Mononuclear cell (primary cell): ENCODE measurements around the gene USP35. TPM values are rescaled to one million over a fixed set of nuclear protein-coding genes. Genes with fewer than 3 reads are reported as not detected.

ENCODE experiments used
- total RNA-seq: library from RNA; depleted of rRNA; stranded (reverse); fragments of >200 nt; gene quantifications from one replicate; pipeline ENCODE4 v1.2.3, GENCODE V29; 2012

The USP35 gene
- total RNA-seq, 1 donor, result 6.0 TPM

Other genes starting within 250 kb of the USP35 start
- gene INTS4, start 194.3 kb upstream of the USP35 start, total RNA-seq, result 63.8 TPM
- not detected for gene KCTD14, start 165.6 kb upstream of the USP35 start, total RNA-seq
- 0.31 TPM for gene THRSP, start 125.1 kb upstream of the USP35 start, total RNA-seq
- 18.5 TPM for gene NDUFC2, start 109.1 kb upstream of the USP35 start, total RNA-seq
- 17.1 TPM for gene ALG8, start 49.3 kb upstream of the USP35 start, total RNA-seq
- 2.2 TPM for gene KCTD21, start 293 bp upstream of the USP35 start, total RNA-seq
- 61.9 TPM for gene GAB2, start 228.9 kb downstream of the USP35 start, total RNA-seq